A549 (cell line): ENCODE results near the gene LRP3. TPM values are rescaled to one million over a fixed set of nuclear protein-coding genes. Genes with fewer than 3 reads are reported as not detected.

Experiments used
- ATAC-seq, 2 experiments: fragments of 200-7000 bp in 1 of 2; fragments of >200 bp in 1 of 2; cut with Nextera tagmentation in 1 of 2; cut with Tn5 transposase in 1 of 2; 3 replicates each; pipeline versions ENCODE4 v1.8.0 to v1.9.1; 2018 to 2020; ENCODE audit warnings: mild to moderate bottlenecking in 1 of 2, moderate library complexity in 1 of 2
- CTCF ChIA-PET: fragments of 300-600 bp; sonication (Branson Sonifier 250); formaldehyde crosslinking; extraction: SDS; loops from one replicate; lab custom pipeline; 2021; ENCODE audit warnings: antibody characterized with exemption, inconsistent platforms; lab: Yijun Ruan, JAX
- POLR2A ChIA-PET: fragments of 350-600 bp; formaldehyde crosslinking; extraction: SDS; loops from one replicate; lab custom pipeline; 2021; ENCODE audit warnings: antibody characterized with exemption, inconsistent platforms; lab: Yijun Ruan, JAX
- DNase-seq, 2 experiments: peaks; one replicate each; pipeline versions ENCODE4 v3.0.0 to v3.0.0-alpha.2; 2011 to 2016; ENCODE audit warnings: low read depth in 1 of 2, low spot score in 1 of 2
- FAIRE-seq: peaks from 2 replicates; lab custom pipeline; 2011; peaks lifted over from hg19 to GRCh38; lab: Jason Lieb, UNC
- H3K27ac ChIP-seq, 2 experiments: fragments of >200 bp; sonication (Bioruptor Twin); formaldehyde crosslinking; 3 replicates each; pipeline ENCODE4 v1.5.1; 2016 to 2017
- H3K4me1 ChIP-seq: fragments of >200 bp; sonication (Bioruptor Twin); formaldehyde crosslinking; 3 replicates; pipeline ENCODE4 v1.6.1; 2016
- H3K4me2 ChIP-seq: fragments of >200 bp; sonication (Bioruptor Twin); formaldehyde crosslinking; 3 replicates; pipeline ENCODE4 v1.6.1; 2016
- H3K4me3 ChIP-seq: fragments of >200 bp; sonication (Bioruptor Twin); formaldehyde crosslinking; 3 replicates; pipeline ENCODE4 v1.5.1; 2016
- H3K9me3 ChIP-seq: fragments of >200 bp; sonication (Bioruptor Twin); formaldehyde crosslinking; 3 replicates; pipeline ENCODE4 v1.6.1; 2016
- ATOH8 ChIP-seq: fragments of 250-450 bp; sonication (Bioruptor Pico); IDR thresholded peaks from 2 replicates; pipeline ENCODE4 v1.5.0; 2020; ENCODE audit warnings: low read depth, mild to moderate bottlenecking, moderate library complexity
- CHD2 ChIP-seq: fragments of 150-350 bp; IDR thresholded peaks from 2 replicates; pipeline ENCODE4 v1.6.1; 2014; ENCODE audit warnings: low read length; ENCODE audit not compliant: partially characterized antibody
- E2F6 ChIP-seq: IDR thresholded peaks from 2 replicates; pipeline ENCODE4 v1.6.1; 2012; ENCODE audit warnings: low read depth, borderline replicate concordance
- EHF ChIP-seq: fragments of 250-450 bp; sonication (Bioruptor Pico); IDR thresholded peaks from 2 replicates; pipeline ENCODE4 v1.5.0; 2020; ENCODE audit warnings: mild to moderate bottlenecking
- EP300 ChIP-seq, 2 experiments: fragments of >200 bp; sonication (Bioruptor Twin); formaldehyde crosslinking; IDR thresholded peaks; 2 replicates in 1 of 2; 3 replicates in 1 of 2; pipeline ENCODE4 v1.6.1; 2016 to 2017
- FOSB ChIP-seq: fragments of 250-450 bp; sonication (Bioruptor Pico); IDR thresholded peaks from 2 replicates; pipeline ENCODE4 v1.5.0; 2020; ENCODE audit warnings: mild to moderate bottlenecking, moderate library complexity
- FOXS1 ChIP-seq: fragments of 250-450 bp; sonication (Bioruptor Pico); IDR thresholded peaks from 2 replicates; pipeline ENCODE4 v1.5.0; 2020; ENCODE audit warnings: mild to moderate bottlenecking, moderate library complexity
- HDAC2 ChIP-seq: fragments of 200-600 bp; sonication (generic); IDR thresholded peaks from 2 replicates; pipeline ENCODE4 v1.6.1; 2016
- HES2 ChIP-seq: fragments of >200 bp; sonication (Bioruptor Twin); formaldehyde crosslinking; IDR thresholded peaks from 2 replicates; pipeline ENCODE4 v1.6.1; 2016
- HEYL ChIP-seq: fragments of 250-450 bp; sonication (Bioruptor Pico); IDR thresholded peaks from 2 replicates; pipeline ENCODE4 v1.8.0; 2021; ENCODE audit warnings: mild to moderate bottlenecking, moderate library complexity
- HMGXB4 ChIP-seq: fragments of 250-450 bp; sonication (Bioruptor Pico); IDR thresholded peaks from 2 replicates; pipeline ENCODE4 v1.5.0; 2021; ENCODE audit warnings: mild to moderate bottlenecking, moderate library complexity, borderline replicate concordance
- KDM1A ChIP-seq: fragments of 200-600 bp; sonication (generic); IDR thresholded peaks from 2 replicates; pipeline ENCODE4 v1.6.1; 2016; ENCODE audit warnings: low read depth, mild to moderate bottlenecking
- KDM5A ChIP-seq: fragments of 200-600 bp; sonication (generic); IDR thresholded peaks from 2 replicates; pipeline ENCODE4 v1.6.1; 2016; ENCODE audit warnings: antibody characterized with exemption, mild to moderate bottlenecking
- MAX ChIP-seq: IDR thresholded peaks from 2 replicates; pipeline ENCODE4 v1.6.1; 2012
- PBX3 ChIP-seq: IDR thresholded peaks from 2 replicates; pipeline ENCODE4 v1.6.1; 2012
- RFX5 ChIP-seq: fragments of 450-650 bp; IDR thresholded peaks from 2 replicates; pipeline ENCODE4 v1.7.1; 2014; ENCODE audit warnings: antibody characterized with exemption, mild to moderate bottlenecking, moderate library complexity
- SREBF2 ChIP-seq: fragments of 450-650 bp; IDR thresholded peaks from 2 replicates; pipeline ENCODE4 v1.6.1; 2014; ENCODE audit warnings: mild to moderate bottlenecking, moderate library complexity
- ZFP36 ChIP-seq: fragments of 450-650 bp; IDR thresholded peaks from 2 replicates; pipeline ENCODE4 v1.6.1; 2014; ENCODE audit warnings: borderline replicate concordance; ENCODE audit not compliant: partially characterized antibody
- whole genome bisulfite sequencing: methylation state at CpG from one replicate; pipeline ENCODE4 v1.1.6; 2017; ENCODE audit errors: missing lambda C conversion rate; 5-methylcytosine and 5-hydroxymethylcytosine counted together
- polyA plus RNA-seq, 4 experiments: library from polyadenylated mRNA; depleted of rRNA in 3 of 4; stranded (reverse); fragments of >200 nt; fragmentation: RNase III in 1 of 4; extraction: RNeasy Plus Mini Kit Qiagen cat#74134 plus additional on column Dnase treatment in 1 of 4; gene quantifications; 2 replicates in 3 of 4; 3 replicates in 1 of 4; pipeline ENCODE4 v1.2.3, GENCODE V29; 2011 to 2017

LRP3 gene
- polyA plus RNA-seq, 2 of the 4 experiments (the other 2 are of a cell fraction): 10.9 to 25.1 TPM

GRCh38 chr19:33250500-33250899 lies 56.4 kb downstream of the LRP3 start:
- ChIA-PET CTCF (interaction anchor here (1.0 to 11.5 kb wide), 5 partner anchors 8 to 521 kb away, joined by 3 to 105 read pairs (median 7); no protein-coding TSS in a partner anchor), POLR2A (no interaction called here)
- no peak for FAIRE-seq
- peaks cover 13% of the 10 kb centered on the region for H3K4me1 ChIP-seq
- H3K9me3 ChIP-seq: peaks cover 8% of the 10 kb centered on the region
- 75% methylated on average over 1 of the region's 1 CpG for WGBS
- ATAC-seq: no peak
- no peak for TF ChIP-seq FOXS1 (CRISPR knock-in tag)
- no peak for TF ChIP-seq MAX
- TF ChIP-seq E2F6: no peak
- TF ChIP-seq HES2: no peak
- no peak for TF ChIP-seq CHD2
- no peak for TF ChIP-seq HDAC2
- H3K27ac ChIP-seq: no peak overlapping the region
- no peak for DNase-seq
- H3K4me2 ChIP-seq: no peak overlapping the region
- H3K4me3 ChIP-seq: no peak overlapping the region

- CTCF ChIA-PET: interaction anchor here (1.0 to 11.5 kb wide), 5 partner anchors 9 to 520 kb away, joined by 3 to 105 read pairs (median 7); no protein-coding TSS in a partner anchor
- Histone ChIP-seq H3K4me1 (peaks cover 13% of the 10 kb centered on the region), H3K4me3 (no peak overlapping the region), H3K9me3 (peaks cover 2% of the 10 kb centered on the region), H3K4me2 (no peak overlapping the region), H3K27ac (no peak overlapping the region)
- ATAC-seq (no peak), DNase-seq (no peak), FAIRE-seq (no peak)
- 60% methylated on average over 10 of the region's 12 CpGs for whole genome bisulfite sequencing
- TF ChIP-seq FOSB (CRISPR knock-in tag) (no peak), KDM1A (no peak), ATOH8 (CRISPR knock-in tag) (no peak), ZFP36 (no peak), HES2 (no peak), E2F6 (no peak), EHF (CRISPR knock-in tag) (no peak), SREBF2 (no peak), CHD2 (no peak), EP300 (IDR thresholded peaks at IDR 0.05) (no peak), HMGXB4 (CRISPR knock-in tag) (no peak), PBX3 (no peak)
- POLR2A ChIA-PET: no interaction called here
Observed at GRCh38 chr19:33251076-33251475, 56.9 kb downstream of the LRP3 start.

- H3K4me2 ChIP-seq: no peak overlapping the region
- peaks cover 13% of the 10 kb centered on the region for H3K4me1 ChIP-seq
- ATAC-seq (no peak), DNase-seq (no peak), FAIRE-seq (no peak)
- ChIA-PET POLR2A (interaction anchor here (0.5 kb wide), 1 partner anchor 20 kb away, joined by 3 read pairs; no protein-coding TSS in a partner anchor), CTCF (interaction anchor here (0.9 to 11.5 kb wide), 9 partner anchors 9 to 526 kb away, joined by 3 to 105 read pairs (median 5); partner anchors contain the start of gene CEBPA)
- no peak overlapping the region for H3K4me3 ChIP-seq
- TF ChIP-seq RFX5 (no peak), KDM5A (no peak), HEYL (CRISPR knock-in tag) (no peak)
- H3K9me3 ChIP-seq: no peaks in the 10 kb centered on the region
- WGBS: 66% methylated on average over 17 of the region's 17 CpGs
- H3K27ac ChIP-seq: no peak overlapping the region
Observed at GRCh38 chr19:33251526-33252090, 57.5 kb downstream of the LRP3 start.
